A549 (cell line): ENCODE results near the gene LRRC72.

Experiments used
- CBX2 ChIP-seq: fragments of 200-600 bp; sonication (generic); IDR thresholded peaks from 2 replicates; pipeline ENCODE4 v1.6.1; 2016; ENCODE audit warnings: low read depth, mild to moderate bottlenecking, borderline replicate concordance
- EP300 ChIP-seq, 2 experiments: fragments of >200 bp; sonication (Bioruptor Twin); formaldehyde crosslinking; IDR thresholded peaks; 2 replicates in 1 of 2; 3 replicates in 1 of 2; pipeline ENCODE4 v1.6.1; 2016 to 2017
- JUN ChIP-seq, 2 experiments: fragments of >200 bp; sonication (Bioruptor Twin); formaldehyde crosslinking; IDR thresholded peaks; 2 replicates in 1 of 2; 3 replicates in 1 of 2; pipeline ENCODE4 v1.6.1; 2016 to 2017
- NR3C1 ChIP-seq: fragments of >200 bp; sonication (Bioruptor Twin); formaldehyde crosslinking; IDR thresholded peaks from 3 replicates; pipeline ENCODE4 v1.6.1; 2017
- RAD21 ChIP-seq, 2 experiments: fragments of >200 bp in 1 of 2; sonication (Bioruptor Twin) in 1 of 2; formaldehyde crosslinking in 1 of 2; IDR thresholded peaks in 1 of 2; conservative IDR thresholded peaks in 1 of 2; 2 replicates in 1 of 2; 3 replicates in 1 of 2; pipeline ENCODE4 v1.6.1; 2012 to 2018; ENCODE audit warnings: inconsistent platforms in 1 of 2
- RFX5 ChIP-seq: fragments of 450-650 bp; IDR thresholded peaks from 2 replicates; pipeline ENCODE4 v1.7.1; 2014; ENCODE audit warnings: antibody characterized with exemption, mild to moderate bottlenecking, moderate library complexity
- SMC3 ChIP-seq: fragments of >200 bp; sonication (Bioruptor Twin); formaldehyde crosslinking; IDR thresholded peaks from 3 replicates; pipeline ENCODE4 v1.6.1; 2018; ENCODE audit warnings: inconsistent platforms
- SREBF2 ChIP-seq: fragments of 450-650 bp; IDR thresholded peaks from 2 replicates; pipeline ENCODE4 v1.6.1; 2014; ENCODE audit warnings: mild to moderate bottlenecking, moderate library complexity
- TP53 ChIP-seq: fragments of 250-450 bp; sonication (Bioruptor Pico); IDR thresholded peaks from 2 replicates; pipeline ENCODE4 v1.5.0; 2021; ENCODE audit warnings: mild to moderate bottlenecking, moderate library complexity
- TF ChIP-seq, protein P1 (sequence below): IDR thresholded peaks from 2 replicates; pipeline ENCODE4 v1.6.1; 2012
- TF ChIP-seq, protein P2 (sequence below): fragments of >200 bp; sonication (Bioruptor Twin); formaldehyde crosslinking; IDR thresholded peaks from 3 replicates; pipeline ENCODE4 v1.5.1; 2016
- TF ChIP-seq, protein P3 (sequence below): IDR thresholded peaks from 2 replicates; pipeline ENCODE4 v1.6.1; 2012

DNA sequence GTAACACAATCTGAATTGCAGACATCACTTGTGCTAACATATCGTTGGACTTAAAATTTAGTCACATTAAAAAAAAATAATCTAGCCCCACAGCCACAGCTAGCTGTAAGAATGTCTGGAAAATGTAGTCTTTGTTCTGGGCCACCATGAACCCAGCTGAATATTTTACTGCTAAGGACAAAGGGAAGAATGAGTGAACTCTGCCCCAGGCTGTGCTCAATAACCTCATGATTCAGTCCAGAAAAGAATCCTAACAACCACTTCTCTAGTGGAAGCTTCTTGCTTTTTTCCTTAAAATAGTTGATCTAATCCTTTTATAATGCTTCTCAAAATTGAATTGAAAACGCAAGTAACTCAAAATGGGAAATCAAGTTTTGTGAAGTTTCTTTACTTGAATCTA is 35.5 kb upstream of the LRRC72 start:
- TF ChIP-seq, protein P1, sequence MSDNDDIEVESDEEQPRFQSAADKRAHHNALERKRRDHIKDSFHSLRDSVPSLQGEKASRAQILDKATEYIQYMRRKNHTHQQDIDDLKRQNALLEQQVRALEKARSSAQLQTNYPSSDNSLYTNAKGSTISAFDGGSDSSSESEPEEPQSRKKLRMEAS: no peak
- TF ChIP-seq RFX5 (no peak), RAD21 (conservative IDR thresholded peaks at IDR 0.05 in 1 of 2, IDR thresholded peaks at IDR 0.05 in 1 of 2) (no peak), SMC3 (no peak), SREBF2 (no peak), JUN (IDR thresholded peaks at IDR 0.05) (no peak), TP53 (CRISPR knock-in tag) (no peak), NR3C1 (no peak), CBX2 (no peak), EP300 (IDR thresholded peaks at IDR 0.05) (no peak)
- TF ChIP-seq, protein P2, sequence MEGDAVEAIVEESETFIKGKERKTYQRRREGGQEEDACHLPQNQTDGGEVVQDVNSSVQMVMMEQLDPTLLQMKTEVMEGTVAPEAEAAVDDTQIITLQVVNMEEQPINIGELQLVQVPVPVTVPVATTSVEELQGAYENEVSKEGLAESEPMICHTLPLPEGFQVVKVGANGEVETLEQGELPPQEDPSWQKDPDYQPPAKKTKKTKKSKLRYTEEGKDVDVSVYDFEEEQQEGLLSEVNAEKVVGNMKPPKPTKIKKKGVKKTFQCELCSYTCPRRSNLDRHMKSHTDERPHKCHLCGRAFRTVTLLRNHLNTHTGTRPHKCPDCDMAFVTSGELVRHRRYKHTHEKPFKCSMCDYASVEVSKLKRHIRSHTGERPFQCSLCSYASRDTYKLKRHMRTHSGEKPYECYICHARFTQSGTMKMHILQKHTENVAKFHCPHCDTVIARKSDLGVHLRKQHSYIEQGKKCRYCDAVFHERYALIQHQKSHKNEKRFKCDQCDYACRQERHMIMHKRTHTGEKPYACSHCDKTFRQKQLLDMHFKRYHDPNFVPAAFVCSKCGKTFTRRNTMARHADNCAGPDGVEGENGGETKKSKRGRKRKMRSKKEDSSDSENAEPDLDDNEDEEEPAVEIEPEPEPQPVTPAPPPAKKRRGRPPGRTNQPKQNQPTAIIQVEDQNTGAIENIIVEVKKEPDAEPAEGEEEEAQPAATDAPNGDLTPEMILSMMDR: no peak
- TF ChIP-seq, protein P3, sequence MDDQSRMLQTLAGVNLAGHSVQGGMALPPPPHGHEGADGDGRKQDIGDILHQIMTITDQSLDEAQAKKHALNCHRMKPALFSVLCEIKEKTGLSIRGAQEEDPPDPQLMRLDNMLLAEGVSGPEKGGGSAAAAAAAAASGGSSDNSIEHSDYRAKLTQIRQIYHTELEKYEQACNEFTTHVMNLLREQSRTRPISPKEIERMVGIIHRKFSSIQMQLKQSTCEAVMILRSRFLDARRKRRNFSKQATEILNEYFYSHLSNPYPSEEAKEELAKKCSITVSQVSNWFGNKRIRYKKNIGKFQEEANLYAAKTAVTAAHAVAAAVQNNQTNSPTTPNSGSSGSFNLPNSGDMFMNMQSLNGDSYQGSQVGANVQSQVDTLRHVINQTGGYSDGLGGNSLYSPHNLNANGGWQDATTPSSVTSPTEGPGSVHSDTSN: no peak
